HT1080 (cell line): ENCODE results near the gene WFS1. TPM values are rescaled to one million over a fixed set of nuclear protein-coding genes. Genes with fewer than 3 reads are reported as not detected.

Source experiments
- DNase-seq: peaks from one replicate; pipeline ENCODE4 v3.0.0-alpha.2; 2015; ENCODE audit warnings: low read depth
- polyA plus RNA-seq, 2 experiments: library from polyadenylated mRNA; depleted of rRNA; stranded (reverse); fragments of >200 nt; gene quantifications; 2 replicates each; pipeline ENCODE4 v1.2.3, GENCODE V29; 2015
- total RNA-seq: library from RNA; depleted of rRNA; stranded (reverse); fragments of >200 nt; shearing (Covaris generic); gene quantifications from 2 replicates; pipeline ENCODE4 v1.2.3, GENCODE V29; 2014; rRNA removed

The WFS1 gene, protein sequence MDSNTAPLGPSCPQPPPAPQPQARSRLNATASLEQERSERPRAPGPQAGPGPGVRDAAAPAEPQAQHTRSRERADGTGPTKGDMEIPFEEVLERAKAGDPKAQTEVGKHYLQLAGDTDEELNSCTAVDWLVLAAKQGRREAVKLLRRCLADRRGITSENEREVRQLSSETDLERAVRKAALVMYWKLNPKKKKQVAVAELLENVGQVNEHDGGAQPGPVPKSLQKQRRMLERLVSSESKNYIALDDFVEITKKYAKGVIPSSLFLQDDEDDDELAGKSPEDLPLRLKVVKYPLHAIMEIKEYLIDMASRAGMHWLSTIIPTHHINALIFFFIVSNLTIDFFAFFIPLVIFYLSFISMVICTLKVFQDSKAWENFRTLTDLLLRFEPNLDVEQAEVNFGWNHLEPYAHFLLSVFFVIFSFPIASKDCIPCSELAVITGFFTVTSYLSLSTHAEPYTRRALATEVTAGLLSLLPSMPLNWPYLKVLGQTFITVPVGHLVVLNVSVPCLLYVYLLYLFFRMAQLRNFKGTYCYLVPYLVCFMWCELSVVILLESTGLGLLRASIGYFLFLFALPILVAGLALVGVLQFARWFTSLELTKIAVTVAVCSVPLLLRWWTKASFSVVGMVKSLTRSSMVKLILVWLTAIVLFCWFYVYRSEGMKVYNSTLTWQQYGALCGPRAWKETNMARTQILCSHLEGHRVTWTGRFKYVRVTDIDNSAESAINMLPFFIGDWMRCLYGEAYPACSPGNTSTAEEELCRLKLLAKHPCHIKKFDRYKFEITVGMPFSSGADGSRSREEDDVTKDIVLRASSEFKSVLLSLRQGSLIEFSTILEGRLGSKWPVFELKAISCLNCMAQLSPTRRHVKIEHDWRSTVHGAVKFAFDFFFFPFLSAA
- 11.1 and 14.8 TPM in 2 replicates for total RNA-seq
- polyA plus RNA-seq (2015; cell fraction: cytosol; rRNA removed), result 11.3 and 12.8 TPM in 2 replicates
- 32.4 and 35.1 TPM in 2 replicates for polyA plus RNA-seq (2015; cell fraction: nucleus; rRNA removed)

DNA sequence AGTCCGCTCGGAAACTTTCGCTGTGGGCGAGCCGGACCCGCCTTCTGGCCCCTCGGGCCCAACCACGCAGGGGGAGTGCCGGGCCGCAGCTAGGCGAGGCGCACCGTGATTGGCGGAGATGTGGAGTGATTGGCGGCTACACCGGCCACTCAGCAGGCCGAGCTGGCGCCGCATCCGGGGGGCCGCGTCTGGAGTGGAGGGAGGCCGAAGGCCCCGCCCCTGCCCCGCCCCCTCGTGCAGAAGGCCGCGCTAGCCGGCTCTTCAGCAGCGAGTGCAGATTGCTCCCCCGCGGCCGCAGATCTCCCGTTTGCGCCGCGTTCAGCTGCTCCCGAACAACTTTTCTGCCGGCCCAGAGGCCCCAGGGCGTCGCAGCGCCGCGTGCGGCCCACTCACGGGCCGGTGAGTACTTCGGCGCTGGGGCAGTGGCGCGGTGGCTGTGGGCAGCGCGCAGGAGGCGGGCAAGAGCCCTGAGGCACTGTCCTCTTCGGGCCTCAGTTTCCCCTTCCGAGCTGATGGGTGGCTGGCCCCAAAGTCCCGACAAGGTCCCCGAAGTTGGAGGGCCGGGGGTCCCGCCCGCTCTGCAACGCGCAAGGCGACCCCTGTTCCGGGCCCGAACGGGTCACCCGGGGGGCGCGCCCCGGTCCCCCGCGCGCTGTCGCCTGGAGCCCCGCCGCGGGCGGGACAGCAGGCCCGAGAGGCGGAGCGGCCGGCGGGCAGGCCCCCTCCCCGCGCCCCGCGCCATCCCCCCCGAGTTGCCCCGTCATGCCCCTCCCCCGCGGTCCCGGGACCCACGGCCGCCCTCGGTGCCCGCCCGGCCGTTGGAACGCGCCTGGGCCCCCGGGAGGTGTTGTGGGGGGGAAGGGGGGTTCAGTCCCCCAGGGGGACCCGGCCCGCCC is at the start of gene WFS1:
Gene WFS1 (plus strand): TSS at position 235 of the 896 bp plus-strand sequence. CDS start 7,606 bp downstream, outside the sequence.
- DNase-seq, result peak; percentile 98

DNA sequence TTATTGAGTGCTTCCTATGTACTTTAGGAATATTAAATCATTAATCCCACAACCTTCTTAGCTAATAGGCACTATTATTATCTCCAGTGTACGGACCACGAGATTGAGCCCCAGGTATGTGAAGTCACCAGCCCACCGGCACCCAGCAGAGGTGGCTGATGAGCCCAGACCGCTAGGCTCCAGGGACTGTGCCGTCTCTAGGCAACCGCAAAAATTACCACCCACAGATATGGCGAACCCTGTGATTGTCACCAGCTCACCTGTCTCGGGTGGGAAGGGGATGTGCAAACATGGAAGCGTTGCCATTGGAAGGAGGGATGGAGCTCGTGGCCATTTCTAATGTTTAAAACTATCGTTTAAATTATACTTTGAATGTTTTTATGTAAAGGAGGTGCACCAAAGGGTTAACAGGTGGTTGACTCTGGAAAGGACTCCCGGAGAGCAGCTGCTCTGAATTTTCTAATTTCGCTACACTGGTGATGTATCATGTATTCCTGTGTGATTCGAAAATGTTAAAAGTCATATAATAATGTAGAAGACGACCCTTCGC is 48.3 kb upstream of the WFS1 start:
- no peak for DNase-seq

DNA sequence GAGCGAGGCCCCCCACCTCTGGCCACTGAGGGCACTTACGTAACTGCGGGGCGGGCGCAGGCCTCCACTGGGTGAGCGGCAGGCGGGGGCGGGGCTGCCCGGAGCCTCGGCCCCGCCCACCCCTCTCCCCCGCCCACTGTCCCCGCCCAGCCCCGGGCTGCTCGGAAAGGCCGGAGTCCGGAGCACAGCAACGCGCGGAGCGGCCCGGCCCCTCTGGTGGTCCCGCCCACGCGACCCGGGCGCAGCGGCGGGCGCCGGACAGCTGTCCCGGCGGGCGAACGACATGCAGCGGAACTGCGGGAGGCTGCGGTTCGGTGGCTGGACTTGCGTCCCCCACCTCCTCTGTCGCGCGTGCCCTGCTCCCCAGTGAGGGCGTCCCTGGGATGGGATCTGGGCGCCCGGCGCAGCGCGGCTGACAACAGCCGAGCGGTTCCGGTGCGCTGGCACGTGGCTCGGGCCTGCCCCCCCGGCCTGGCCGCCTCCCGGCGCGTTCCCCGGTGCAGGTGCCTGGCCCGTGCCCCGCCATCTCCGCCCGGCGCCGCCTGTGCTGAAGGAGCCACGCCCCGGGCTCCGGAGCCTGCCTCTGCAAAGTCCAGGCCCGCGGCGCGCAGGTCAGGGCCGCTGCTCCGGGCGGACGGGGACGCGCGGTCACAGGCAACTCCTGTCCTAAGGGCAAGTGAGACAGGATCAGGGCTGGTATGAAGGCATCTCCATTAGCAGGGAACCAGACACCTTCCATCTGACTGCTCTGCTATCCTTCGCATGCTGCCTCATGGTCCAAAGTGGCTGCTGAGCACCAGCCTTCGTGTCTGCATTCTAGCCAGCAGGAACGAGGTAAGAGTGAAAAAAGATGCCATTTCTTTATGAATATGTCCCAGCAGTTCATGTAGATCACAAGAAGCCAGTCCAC is 47.5 kb upstream of the WFS1 start:
- no peak for DNase-seq

DNA sequence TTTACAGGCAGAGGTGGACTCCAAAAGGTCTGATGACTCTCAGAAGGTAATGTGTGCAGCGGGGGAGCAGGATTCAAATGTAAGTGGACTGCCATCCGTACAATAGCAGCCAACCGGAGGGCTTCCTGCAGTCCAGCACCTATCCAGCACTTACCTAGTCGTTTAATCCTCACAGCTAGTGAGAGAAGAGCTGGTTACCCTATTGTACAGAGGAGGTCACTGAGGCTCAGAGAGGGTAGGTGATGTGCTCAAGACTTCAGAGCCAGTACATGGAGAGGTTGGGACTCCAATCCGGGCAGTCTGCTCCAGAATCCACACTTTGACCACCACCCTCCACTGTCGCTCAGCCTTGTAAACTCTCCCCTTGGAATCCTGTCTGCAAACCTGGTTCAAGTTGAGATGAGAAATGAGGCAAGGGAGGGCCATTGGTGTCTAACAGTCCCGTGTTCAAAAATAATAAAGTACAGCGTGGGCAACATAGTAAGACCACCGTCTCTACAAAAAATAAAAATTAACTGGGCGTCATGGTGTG is 46.8 kb upstream of the WFS1 start:
- no peak for DNase-seq

DNA sequence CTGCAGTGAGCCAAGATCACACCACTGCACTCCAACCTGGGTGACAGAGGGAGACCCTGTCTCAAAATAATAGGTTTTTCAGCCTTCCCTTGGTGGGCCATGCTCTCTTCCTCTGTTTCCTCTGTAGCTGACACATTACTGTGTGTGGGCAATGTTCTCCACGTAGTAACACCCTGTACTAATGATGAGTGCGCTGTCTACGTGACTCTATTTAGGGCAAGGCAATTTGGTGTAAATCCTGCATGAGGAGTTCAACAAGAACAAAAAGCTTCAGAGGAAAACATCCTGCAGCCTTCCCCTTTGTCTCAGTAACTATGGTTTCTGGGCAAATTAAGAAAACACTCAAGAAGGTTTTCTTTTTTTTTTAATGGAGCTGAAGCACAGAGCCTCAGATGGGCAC is 44.9 kb upstream of the WFS1 start:
- no peak for DNase-seq

DNA sequence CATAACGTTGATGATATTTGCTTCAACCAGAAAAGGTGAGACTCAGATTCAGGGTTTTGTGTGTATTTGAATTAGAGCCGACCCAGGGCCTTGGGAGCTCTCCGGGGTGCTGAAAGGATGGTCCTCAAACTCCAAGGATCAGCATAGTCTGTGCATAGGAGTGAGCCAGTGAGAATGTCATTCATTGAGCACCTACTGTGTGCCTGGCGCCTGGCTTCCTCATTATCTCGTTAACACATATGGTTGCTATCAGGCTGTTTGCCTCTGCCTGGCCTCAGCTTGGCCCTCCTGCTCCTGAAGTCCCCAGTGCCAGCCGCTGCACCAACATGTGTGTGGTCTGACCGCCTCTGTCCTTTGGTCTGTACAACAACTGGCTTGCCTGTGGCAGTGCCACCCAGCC is 44.2 kb upstream of the WFS1 start:
- DNase-seq, result no peak

DNA sequence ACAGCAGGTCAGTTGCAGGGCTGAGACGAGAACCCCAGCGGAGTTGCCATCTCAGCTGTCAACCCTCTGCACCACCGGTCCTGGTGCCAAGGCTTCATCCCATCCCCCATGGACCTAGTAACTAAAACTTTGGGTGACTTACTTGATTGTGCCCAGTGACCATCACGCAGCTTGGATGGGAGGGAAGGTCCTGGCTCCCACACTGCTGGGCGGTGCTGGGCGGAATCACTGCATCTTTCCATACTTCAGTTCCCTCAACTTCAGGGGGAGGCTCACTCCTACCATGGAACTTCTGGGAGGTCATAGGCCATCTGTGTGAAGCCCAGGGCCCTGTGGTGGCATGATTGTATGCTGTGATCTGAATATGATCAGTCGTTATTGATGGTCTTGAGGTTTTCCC is 43.1 kb upstream of the WFS1 start:
- no peak for DNase-seq

DNA sequence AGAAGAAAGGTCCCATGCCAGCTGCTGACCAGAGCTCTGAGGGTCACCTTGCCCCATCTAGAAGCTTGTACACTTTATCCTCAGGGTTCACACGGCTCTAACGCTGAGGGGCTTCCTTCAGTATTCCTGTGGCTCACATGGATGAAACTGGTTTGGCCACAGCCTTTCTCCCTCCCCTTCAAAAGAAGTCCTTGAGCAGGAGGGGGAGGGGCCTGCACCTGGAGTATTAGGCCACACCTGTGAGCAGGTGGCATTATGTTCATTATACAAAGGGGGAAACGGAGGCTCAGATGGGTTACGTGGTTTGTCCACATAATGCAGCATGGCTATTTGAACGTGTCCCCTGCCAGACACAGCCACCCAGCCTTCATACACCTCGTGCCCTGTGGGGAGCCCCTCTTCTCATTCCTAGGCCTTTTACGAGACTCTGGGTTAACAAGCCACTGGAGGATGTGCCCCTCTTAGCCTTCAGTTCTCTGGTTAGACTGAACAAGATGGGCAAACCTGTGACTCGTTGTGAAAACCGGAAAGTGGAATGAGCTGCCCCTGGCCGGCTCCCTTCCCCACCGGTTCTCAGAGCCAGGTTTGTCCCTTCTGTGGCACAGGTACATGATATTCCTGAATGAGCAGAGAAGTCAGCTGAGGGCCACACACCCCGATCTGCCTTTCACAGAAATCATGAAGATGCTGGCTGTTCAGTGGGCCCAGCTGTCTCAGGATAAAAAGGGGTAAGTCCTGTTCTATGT is 42.1 kb upstream of the WFS1 start:
- no peak for DNase-seq

DNA sequence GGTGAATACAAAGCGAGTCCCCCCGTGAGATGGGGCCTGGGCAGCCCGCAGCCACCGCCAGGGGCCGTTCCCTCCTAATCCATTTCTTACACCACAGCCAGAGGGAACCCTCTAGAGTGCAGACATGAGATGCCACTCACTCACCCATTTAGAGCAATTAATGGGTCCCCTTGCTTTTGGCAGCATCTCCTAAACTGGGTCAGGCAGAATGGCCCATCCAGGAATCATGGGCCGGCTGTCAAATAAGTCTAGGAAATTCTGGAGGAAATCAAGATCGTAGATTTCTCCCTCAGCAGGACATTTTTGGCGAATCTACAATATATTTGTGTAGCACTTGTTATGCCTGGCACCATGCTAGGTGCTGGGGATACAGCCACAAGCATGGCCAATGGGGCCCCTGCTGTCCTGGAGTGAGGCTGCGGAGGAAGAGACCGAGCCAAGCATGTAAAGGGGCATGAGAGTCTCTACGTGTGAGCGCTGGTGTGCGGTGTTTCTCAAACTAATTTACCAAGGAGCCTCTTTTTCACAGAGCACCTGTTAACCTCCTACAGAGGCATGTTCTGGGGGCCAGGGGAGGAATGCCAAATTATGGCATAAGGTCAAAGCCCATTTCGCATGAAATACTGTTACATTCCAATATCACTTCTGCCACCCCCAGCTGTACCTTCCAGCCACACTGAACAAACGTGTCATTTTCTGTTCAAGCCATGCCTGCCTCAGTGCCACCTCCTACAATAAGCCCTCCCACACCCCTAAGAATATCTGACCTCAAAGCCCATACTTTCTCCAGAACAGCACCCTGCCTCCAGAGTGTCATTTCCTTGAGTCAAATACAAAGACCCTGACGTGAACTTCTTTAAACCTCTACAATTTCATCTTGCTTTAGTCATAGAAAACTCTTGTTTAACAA is 41.2 kb upstream of the WFS1 start:
- no peak for DNase-seq

DNA sequence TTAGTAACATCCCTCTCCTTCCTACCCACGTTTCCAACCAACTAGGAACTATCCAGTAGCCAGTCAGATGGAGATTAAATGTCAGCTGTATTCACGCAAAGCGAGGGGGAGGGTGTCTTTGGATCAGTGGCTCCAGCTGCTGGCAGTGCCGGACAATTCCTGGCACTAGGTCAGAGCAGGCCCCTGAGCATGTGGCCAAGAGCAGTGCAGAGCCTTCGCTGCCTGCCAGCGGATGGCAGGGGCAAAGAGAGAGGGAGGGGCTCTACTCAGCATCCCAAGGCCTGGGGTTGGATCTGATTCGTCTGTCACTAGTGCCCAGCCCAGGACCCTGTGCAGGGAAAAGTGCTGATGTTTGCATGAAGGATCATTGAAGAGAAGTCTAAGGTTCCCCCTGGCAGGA is 40.6 kb upstream of the WFS1 start:
- DNase-seq, result no peak

DNA sequence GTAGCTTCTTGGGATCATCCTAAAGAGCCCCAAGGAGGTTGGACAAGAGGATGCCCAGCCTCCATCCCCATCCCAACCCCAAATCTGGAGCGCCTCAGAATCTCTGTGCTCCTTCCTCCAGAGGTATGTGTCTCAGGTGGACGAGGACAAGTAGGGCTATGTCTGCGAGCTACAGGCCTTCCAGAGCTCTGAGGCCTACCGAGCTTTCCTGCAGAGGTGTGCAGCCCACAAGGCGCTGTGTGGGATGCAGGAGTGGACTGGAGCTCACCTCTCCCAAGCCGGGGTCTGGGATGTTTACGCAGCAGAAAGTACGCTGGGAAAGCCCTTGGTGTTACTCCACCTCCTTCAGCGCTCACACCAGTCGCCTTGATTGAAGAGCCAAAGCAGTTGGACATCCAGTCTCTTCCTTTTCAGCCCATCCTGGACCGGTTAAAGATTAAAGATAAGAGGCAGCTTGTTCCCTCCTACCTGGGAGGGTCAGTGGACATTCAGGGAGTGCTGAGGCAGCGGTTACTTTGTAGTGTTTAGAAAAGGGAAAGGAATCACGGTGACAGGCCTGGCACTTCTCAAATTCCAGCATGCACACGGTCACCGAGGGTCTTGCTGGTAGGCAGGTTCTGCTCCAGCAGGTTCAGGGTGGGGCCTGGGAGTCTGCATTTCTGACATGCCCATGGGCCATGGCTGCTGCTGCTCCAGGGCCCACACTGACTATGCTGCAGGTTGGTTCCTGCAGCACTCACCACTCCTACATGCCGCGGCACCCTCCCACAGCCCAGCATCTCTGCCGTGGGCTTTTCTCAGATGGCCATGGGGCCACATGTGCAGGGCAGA is 39.8 kb upstream of the WFS1 start:
- no peak for DNase-seq

DNA sequence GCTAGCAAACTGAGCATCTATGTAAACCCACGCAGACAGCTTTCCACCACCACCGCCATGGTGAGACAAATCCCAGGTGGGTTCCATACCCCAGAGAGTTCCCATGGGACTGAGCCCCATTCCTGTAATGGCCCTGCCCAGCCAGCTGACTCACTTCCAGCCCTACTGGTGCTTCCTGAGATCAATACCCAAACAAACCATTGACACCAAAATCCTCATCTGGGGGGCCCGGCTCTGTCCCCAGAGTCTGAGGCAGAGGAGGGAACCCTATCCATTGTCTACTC is 39.2 kb upstream of the WFS1 start:
- no peak for DNase-seq

DNA sequence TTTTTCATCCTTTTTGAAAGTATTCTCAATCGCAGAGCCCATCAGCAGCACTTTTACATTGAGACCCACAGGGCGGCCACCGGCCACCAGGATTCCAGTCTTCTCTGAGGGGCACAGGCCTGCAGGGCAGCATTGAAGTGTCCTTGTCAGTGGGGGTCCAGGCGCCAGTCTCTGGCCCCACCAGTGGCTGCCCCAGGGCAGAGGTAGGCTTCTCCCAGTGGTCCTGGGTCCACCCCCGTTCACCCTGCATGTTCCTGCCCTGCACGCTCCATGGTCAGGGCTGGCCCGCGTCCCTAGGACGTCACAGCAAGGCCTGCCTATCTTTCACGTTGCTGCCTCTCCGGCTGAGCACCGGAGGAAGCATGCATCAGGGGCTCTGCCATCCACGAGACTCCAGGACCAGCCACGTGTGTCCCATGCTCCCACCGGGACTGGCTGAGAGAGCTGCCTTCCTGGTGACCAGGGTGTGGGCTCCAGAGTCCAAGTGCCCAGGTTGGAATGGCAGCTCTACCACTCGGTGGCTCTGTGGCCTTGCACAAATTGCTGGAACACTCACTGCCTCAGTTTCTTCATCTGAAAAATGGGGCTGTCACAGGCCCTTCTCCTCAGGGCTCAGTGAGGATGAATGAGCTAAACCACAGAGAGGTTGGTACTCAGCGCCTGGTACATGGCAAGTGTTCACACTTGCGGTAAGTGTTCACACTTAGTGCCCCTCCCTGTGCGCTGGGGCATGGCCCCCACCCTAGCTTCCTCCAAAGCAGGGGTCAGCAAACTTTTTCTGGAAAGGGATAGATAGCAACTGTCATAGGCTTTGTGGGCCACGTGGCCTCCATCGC is 38.6 kb upstream of the WFS1 start:
- DNase-seq, result no peak

DNA sequence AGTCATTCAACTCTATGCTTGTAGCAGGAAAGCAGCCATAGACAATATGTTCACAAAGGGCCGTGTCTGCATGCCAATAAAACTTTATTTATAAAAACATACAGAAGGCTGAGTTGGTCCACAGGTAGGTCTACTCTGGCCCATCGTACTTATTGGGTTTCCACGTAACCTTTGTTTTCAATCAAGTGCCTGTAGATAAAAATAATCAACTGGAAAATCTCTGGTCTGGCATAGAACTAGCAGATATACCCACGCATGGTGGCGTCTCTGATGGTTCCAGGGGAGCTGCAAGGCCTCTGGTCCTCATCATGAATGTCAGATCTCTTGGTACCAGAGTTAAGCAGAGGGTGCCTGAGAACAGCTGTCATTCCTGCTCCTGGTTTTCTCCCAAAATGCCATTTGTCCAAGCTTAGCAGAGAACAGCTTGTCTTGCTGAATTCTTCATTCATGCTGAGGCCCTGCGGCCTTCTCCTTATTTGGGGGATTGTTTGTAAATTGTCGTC is 37.9 kb upstream of the WFS1 start:
- DNase-seq, result no peak

DNA sequence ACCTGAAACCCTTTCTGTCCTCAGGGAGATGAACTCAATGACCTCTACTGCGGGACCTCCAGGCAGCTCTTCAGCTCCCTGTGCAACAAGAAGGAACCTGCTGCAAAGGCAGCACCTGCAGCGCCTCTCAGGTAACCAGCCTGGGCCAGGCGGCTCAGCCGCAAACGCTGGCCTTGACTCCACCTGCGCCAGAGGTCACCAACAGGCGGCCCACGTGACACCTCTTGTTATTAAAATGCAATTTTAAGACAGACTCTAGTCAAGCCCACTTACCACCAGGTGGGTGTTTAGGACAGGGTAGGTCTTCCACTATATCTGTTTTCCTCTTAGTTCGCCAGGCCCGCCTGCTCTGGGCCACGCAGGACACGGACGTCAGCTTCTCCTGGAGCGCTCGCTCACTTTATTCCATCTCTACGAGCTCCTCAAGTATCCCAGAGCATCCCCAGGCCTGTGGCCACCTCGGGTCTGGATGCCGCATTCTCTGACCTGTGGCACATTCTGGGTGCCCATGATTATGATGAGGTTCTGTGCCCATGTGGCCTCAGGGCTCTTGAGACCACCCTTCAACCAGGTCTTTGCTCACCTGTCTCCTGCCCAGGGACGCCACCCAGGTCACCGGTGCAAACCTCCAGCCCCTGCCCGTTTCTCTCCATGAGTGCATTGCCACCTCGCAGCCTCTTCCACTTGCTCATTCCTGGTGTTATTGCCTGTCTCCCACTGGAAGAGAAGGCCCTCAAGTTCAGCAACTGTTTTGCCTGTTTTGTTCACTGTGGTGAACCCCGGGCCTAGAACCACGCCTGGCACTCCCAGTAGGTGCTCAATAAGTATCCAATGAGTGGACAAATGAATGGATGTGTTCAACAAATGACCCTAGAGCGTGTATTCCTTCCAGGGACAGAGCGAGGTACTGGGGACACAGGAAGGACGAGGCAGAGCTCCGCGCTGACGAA is 36.5 kb upstream of the WFS1 start:
- DNase-seq, result no peak
